ENCODE results near the gene GHSR. TPM values are rescaled to one million over a fixed set of nuclear protein-coding genes. Genes with fewer than 3 reads are reported as not detected.

The GHSR gene
- total RNA-seq, 4 donors from 2014 or later, result not detected

DNA sequence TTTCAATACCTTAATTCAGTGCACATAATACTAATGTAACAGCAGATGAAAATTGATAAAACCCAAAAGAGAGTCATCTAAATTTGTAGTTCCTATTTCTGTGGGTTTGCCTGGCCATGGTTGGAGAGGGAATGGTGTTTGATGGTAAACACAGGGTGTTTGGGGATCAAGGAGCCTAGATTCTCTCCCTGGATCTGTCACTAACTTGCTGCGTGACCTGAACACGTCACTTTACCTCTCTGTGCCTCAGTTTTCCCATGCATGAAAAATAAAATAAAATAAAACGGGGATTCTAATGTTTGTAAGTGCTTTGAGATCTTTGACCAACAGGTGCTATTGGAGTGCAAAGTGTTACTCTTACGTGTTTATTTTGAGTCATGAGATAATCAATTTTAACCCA lies 49.8 kb downstream of the GHSR start:
- H3K4me1 ChIP-seq, result no peaks in the 10 kb centered on the region
- peaks cover 15% of the 10 kb centered on the region for H3K36me3 ChIP-seq
- H3K9me3 ChIP-seq, result no peaks in the 10 kb centered on the region
- H3K4me3 ChIP-seq, result no peak overlapping the region
- TF ChIP-seq POLR2AphosphoS5 (IDR thresholded peaks at IDR 0.05), result no peak
- TF ChIP-seq, protein P1, sequence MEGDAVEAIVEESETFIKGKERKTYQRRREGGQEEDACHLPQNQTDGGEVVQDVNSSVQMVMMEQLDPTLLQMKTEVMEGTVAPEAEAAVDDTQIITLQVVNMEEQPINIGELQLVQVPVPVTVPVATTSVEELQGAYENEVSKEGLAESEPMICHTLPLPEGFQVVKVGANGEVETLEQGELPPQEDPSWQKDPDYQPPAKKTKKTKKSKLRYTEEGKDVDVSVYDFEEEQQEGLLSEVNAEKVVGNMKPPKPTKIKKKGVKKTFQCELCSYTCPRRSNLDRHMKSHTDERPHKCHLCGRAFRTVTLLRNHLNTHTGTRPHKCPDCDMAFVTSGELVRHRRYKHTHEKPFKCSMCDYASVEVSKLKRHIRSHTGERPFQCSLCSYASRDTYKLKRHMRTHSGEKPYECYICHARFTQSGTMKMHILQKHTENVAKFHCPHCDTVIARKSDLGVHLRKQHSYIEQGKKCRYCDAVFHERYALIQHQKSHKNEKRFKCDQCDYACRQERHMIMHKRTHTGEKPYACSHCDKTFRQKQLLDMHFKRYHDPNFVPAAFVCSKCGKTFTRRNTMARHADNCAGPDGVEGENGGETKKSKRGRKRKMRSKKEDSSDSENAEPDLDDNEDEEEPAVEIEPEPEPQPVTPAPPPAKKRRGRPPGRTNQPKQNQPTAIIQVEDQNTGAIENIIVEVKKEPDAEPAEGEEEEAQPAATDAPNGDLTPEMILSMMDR (IDR thresholded peaks at IDR 0.05), result no peak
- no peak for TF ChIP-seq EP300 (IDR thresholded peaks at IDR 0.05)
- TF ChIP-seq POLR2A (IDR thresholded peaks at IDR 0.05), result no peak
- H3K27ac ChIP-seq, result no peak overlapping the region
- WGBS, result 95% methylated on average over 4 of the region's 4 CpGs
- no peaks in the 10 kb centered on the region for H3K27me3 ChIP-seq
- no peak for DNase-seq (ENCODE audit: low spot score in 2 of 2)

DNA sequence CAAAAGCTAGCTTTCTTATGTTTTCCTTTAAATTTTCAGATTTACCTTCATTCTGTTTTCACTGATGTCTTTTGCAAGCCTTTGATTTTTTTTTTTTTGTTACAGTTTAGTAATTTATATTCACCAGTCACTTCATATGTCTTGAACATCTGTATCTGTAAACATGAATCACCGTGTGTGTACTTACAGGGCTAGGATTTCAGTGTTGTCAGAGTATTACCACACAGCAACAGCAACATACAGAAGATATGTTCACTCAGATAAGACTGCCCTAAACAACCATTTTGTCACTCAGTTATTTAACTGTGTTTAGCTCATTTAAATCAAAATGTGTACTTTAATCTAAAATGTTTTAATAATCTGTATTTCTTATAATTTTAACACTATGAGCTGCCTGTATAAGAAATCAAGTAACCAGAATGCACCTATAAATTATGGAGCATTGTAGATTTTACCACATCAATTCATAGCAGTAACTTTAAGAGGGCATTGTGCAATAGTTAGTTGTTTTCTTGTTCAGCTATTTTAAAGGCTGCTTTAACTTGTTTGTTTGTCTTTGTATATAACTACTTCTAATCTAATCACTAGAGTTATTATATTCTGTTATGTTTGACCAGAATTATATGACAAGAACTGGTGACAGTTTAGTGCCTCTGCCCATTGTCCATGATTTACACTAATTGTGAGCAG lies 50.4 kb downstream of the GHSR start:
- H3K4me1 ChIP-seq, result no peaks in the 10 kb centered on the region
- DNase-seq (ENCODE audit: low spot score in 2 of 2), result no peak
- 50% methylated on average over 1 of the region's 1 CpG for WGBS
- H3K27ac ChIP-seq, result no peak overlapping the region
- no peaks in the 10 kb centered on the region for H3K27me3 ChIP-seq
- no peak overlapping the region for H3K4me3 ChIP-seq
- TF ChIP-seq, protein P1 (IDR thresholded peaks at IDR 0.05), result no peak
- no peak for TF ChIP-seq EP300 (IDR thresholded peaks at IDR 0.05)
- TF ChIP-seq POLR2A (IDR thresholded peaks at IDR 0.05), result no peak
- no peak for TF ChIP-seq POLR2AphosphoS5 (IDR thresholded peaks at IDR 0.05)
- peaks cover 15% of the 10 kb centered on the region for H3K36me3 ChIP-seq
- H3K9me3 ChIP-seq, result no peaks in the 10 kb centered on the region

DNA sequence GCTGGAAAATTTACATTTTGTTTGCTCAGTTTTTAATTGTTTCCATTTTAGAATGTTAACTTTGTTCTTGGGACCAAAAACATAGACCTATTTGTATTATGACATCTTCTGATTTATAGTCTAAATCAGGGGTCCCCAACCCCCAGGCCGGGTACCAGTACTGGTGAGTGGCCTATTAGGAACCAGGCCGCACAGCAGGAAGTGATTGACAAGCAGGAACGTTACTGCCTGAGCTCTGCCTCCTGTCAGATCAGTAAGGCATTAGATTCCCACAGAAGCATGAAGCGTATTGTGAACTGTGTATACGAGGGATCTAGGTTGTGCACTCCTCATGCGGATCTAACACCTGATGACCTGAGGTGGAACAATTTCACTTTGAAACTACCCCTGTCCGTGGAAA lies 51.9 kb downstream of the GHSR start:
- no peaks in the 10 kb centered on the region for H3K9me3 ChIP-seq
- TF ChIP-seq POLR2A (IDR thresholded peaks at IDR 0.05), result no peak
- no peak for TF ChIP-seq EP300 (IDR thresholded peaks at IDR 0.05)
- no peaks in the 10 kb centered on the region for H3K4me1 ChIP-seq
- H3K27me3 ChIP-seq, result no peaks in the 10 kb centered on the region
- H3K4me3 ChIP-seq, result no peak overlapping the region
- H3K27ac ChIP-seq, result no peak overlapping the region
- DNase-seq (ENCODE audit: low spot score in 2 of 2), result no peak
- peaks cover 15% of the 10 kb centered on the region for H3K36me3 ChIP-seq
- 87% methylated on average over 7 of the region's 7 CpGs for WGBS

DNA sequence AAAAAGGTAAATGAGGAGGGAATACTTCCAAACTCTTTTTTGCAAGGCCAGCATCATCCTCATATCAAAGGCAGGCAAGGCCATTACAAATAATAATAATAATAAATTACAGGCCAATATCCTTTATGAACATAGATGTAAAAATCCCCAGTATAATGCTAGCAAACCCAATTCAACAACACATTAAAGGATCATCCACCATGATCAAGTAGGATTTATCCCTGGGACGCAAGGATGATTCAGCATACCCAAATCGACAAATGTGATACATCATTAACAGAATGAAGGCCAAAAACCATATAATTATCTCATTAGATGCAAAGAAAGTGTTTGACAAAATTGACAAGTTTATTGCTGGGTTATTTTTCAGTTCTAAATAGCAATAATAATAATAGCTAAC lies 53.6 kb downstream of the GHSR start:
- no peak for DNase-seq (ENCODE audit: low spot score in 2 of 2)
- TF ChIP-seq POLR2AphosphoS5 (IDR thresholded peaks at IDR 0.05) (no peak), POLR2A (IDR thresholded peaks at IDR 0.05) (no peak)
- TF ChIP-seq, protein P1 (IDR thresholded peaks at IDR 0.05), result no peak
- Histone ChIP-seq H3K4me1 (no peaks in the 10 kb centered on the region), H3K9me3 (no peaks in the 10 kb centered on the region), H3K27ac (no peak overlapping the region), H3K4me3 (no peak overlapping the region), H3K27me3 (no peaks in the 10 kb centered on the region), H3K36me3 (peaks cover 11% of the 10 kb centered on the region)
- WGBS, result 93% methylated on average over 2 of the region's 2 CpGs

Other genes with a start within 250 kb of the GHSR start
- 10 to 100 TPM; 56.7 to 88.7 (median 66.3) TPM for gene TNFSF10, start 75.0 kb upstream of the GHSR start, total RNA-seq